SJCRH30 (cell line): ENCODE results near the gene ERBB2. TPM values are rescaled to one million over a fixed set of nuclear protein-coding genes. Genes with fewer than 3 reads are reported as not detected.

Experiments
- DNase-seq, 2 experiments: peaks; one replicate each; pipeline ENCODE4 v3.0.0-alpha.2; 2015 to 2020
- H3K27ac ChIP-seq: fragments of 250-450 bp; sonication (Bioruptor Pico); 2 replicates; pipeline ENCODE4 v1.5.1; 2020; ENCODE audit warnings: mild to moderate bottlenecking, moderate library complexity
- H3K27me3 ChIP-seq: fragments of 250-450 bp; sonication (Bioruptor Pico); 2 replicates; pipeline ENCODE4 v1.5.1; 2020; ENCODE audit warnings: mild to moderate bottlenecking, moderate library complexity
- H3K36me3 ChIP-seq: fragments of 250-450 bp; sonication (Bioruptor Pico); 2 replicates; pipeline ENCODE4 v1.5.1; 2020; ENCODE audit warnings: mild to moderate bottlenecking, moderate library complexity
- H3K4me1 ChIP-seq: fragments of 250-450 bp; sonication (Bioruptor Pico); 2 replicates; pipeline ENCODE4 v1.5.1; 2020; ENCODE audit warnings: mild to moderate bottlenecking, moderate library complexity
- H3K4me3 ChIP-seq: fragments of 250-450 bp; sonication (Bioruptor Pico); 2 replicates; pipeline ENCODE4 v1.5.1; 2020; ENCODE audit warnings: mild to moderate bottlenecking, moderate library complexity
- H3K9me3 ChIP-seq: fragments of 250-450 bp; sonication (Bioruptor Pico); replicated peaks from 2 replicates; pipeline ENCODE4 v1.5.1; 2020; ENCODE audit warnings: mild to moderate bottlenecking, moderate library complexity
- total RNA-seq: library from RNA; depleted of rRNA; stranded (reverse); fragments of >200 nt; shearing (Covaris generic); gene quantifications from 2 replicates; pipeline ENCODE4 v1.2.3, GENCODE V29; 2014; rRNA removed

The ERBB2 gene
- total RNA-seq, result 8.7 and 9.1 TPM in 2 replicates

GRCh38 chr17:39699818-39700147 lies at the start of gene ERBB2:
Gene ERBB2 (plus strand): TSS chr17:39700064. CDS start chr17:39700239, 175 bp downstream.
- peak; percentile 35 to 44 for DNase-seq
- H3K4me3 ChIP-seq, result peak within 1 kb of the TSS; percentile 61
- H3K27me3 ChIP-seq, result no peaks in the 10 kb centered on the region
- no peaks in the 10 kb centered on the region for H3K36me3 ChIP-seq
- peaks cover 4% of the 10 kb centered on the region; the same call in 1 of the 2 replicates for H3K4me1 ChIP-seq
- H3K9me3 ChIP-seq, result no peaks in the 10 kb centered on the region
- no peak within 1 kb of the TSS for H3K27ac ChIP-seq

- no peak for DNase-seq
- Histone ChIP-seq H3K4me1 (peaks cover 13% of the 10 kb centered on the region), H3K9me3 (no peaks in the 10 kb centered on the region), H3K4me3 (no peak overlapping the region), H3K36me3 (no peaks in the 10 kb centered on the region), H3K27ac (no peak overlapping the region), H3K27me3 (no peaks in the 10 kb centered on the region)
Measured at GRCh38 chr17:39650121-39650579, 49.7 kb upstream of the ERBB2 start.

- Histone ChIP-seq H3K27ac (no peak overlapping the region), H3K27me3 (no peaks in the 10 kb centered on the region), H3K9me3 (no peaks in the 10 kb centered on the region), H3K4me3 (no peak overlapping the region), H3K36me3 (no peaks in the 10 kb centered on the region), H3K4me1 (peaks cover 13% of the 10 kb centered on the region)
- DNase-seq, result no peak
Measured at GRCh38 chr17:39651923-39652586, 47.8 kb upstream of the ERBB2 start.

- Histone ChIP-seq H3K36me3 (no peaks in the 10 kb centered on the region), H3K27me3 (no peaks in the 10 kb centered on the region), H3K9me3 (no peaks in the 10 kb centered on the region), H3K4me3 (no peak overlapping the region), H3K27ac (peak overlapping the region; percentile 15; the same call in 1 of the 2 replicates), H3K4me1 (peaks cover 13% of the 10 kb centered on the region)
- DNase-seq, result peak; percentile 64 to 74
Measured at GRCh38 chr17:39652587-39653315, 47.1 kb upstream of the ERBB2 start.

- Histone ChIP-seq H3K9me3 (no peaks in the 10 kb centered on the region), H3K4me3 (no peak overlapping the region), H3K4me1 (peaks cover 13% of the 10 kb centered on the region), H3K27ac (peak overlapping the region; percentile 15; the same call in 1 of the 2 replicates), H3K27me3 (no peaks in the 10 kb centered on the region), H3K36me3 (no peaks in the 10 kb centered on the region)
- DNase-seq, result no peak
Measured at GRCh38 chr17:39653316-39653661, 46.6 kb upstream of the ERBB2 start.

- no peak overlapping the region for H3K27ac ChIP-seq
- no peaks in the 10 kb centered on the region for H3K27me3 ChIP-seq
- no peaks in the 10 kb centered on the region for H3K9me3 ChIP-seq
- H3K4me1 ChIP-seq, result peaks cover 13% of the 10 kb centered on the region
- no peak overlapping the region for H3K4me3 ChIP-seq
- H3K36me3 ChIP-seq, result no peaks in the 10 kb centered on the region
- peak; percentile 69 to 76 for DNase-seq
Measured at GRCh38 chr17:39653662-39654331, 46.1 kb upstream of the ERBB2 start.

- H3K4me3 ChIP-seq, result no peak overlapping the region
- H3K27ac ChIP-seq, result no peak overlapping the region
- no peaks in the 10 kb centered on the region for H3K36me3 ChIP-seq
- H3K4me1 ChIP-seq, result peaks cover 23% of the 10 kb centered on the region
- DNase-seq, result no peak
- H3K27me3 ChIP-seq, result no peaks in the 10 kb centered on the region
- no peaks in the 10 kb centered on the region for H3K9me3 ChIP-seq
Measured at GRCh38 chr17:39655105-39655504, 44.8 kb upstream of the ERBB2 start.

- 0 out of 2 replicates have a peak, but pooled peaks cover 2% of the 10 kb centered on the region for H3K36me3 ChIP-seq
- no peak overlapping the region for H3K4me3 ChIP-seq
- peaks cover 27% of the 10 kb centered on the region for H3K4me1 ChIP-seq
- no peak for DNase-seq
- H3K9me3 ChIP-seq, result no peaks in the 10 kb centered on the region
- H3K27ac ChIP-seq, result no peak overlapping the region
- no peaks in the 10 kb centered on the region for H3K27me3 ChIP-seq
Measured at GRCh38 chr17:39658346-39658745, 41.5 kb upstream of the ERBB2 start.

- 0 out of 2 replicates have a peak, but pooled peaks cover 2% of the 10 kb centered on the region for H3K36me3 ChIP-seq
- peaks cover 27% of the 10 kb centered on the region for H3K4me1 ChIP-seq
- no peak for DNase-seq
Measured at GRCh38 chr17:39658760-39659159, 41.1 kb upstream of the ERBB2 start.

GRCh38 chr17:39659279-39660010 lies 40.4 kb upstream of the ERBB2 start:
- H3K27me3 ChIP-seq, result no peaks in the 10 kb centered on the region
- H3K4me3 ChIP-seq, result no peak overlapping the region
- H3K27ac ChIP-seq, result peak overlapping the region; percentile 34
- H3K4me1 ChIP-seq, result peaks cover 27% of the 10 kb centered on the region
- no peaks in the 10 kb centered on the region for H3K9me3 ChIP-seq
- H3K36me3 ChIP-seq, result 0 out of 2 replicates have a peak, but pooled peaks cover 2% of the 10 kb centered on the region
- peak; percentile 55 to 73 for DNase-seq

More at GRCh38 chr17:39658760-39659159, 41.1 kb upstream of the ERBB2 start:
- H3K9me3 ChIP-seq, result no peaks in the 10 kb centered on the region
- H3K4me3 ChIP-seq, result no peak overlapping the region
- H3K27ac ChIP-seq, result no peak overlapping the region; the same call in 1 of the 2 replicates
- no peaks in the 10 kb centered on the region for H3K27me3 ChIP-seq

- Histone ChIP-seq H3K27me3 (no peaks in the 10 kb centered on the region), H3K4me1 (peaks cover 27% of the 10 kb centered on the region), H3K9me3 (no peaks in the 10 kb centered on the region), H3K4me3 (no peak overlapping the region), H3K36me3 (0 out of 2 replicates have a peak, but pooled peaks cover 2% of the 10 kb centered on the region), H3K27ac (peak overlapping the region; percentile 27; the same call in 1 of the 2 replicates)
- DNase-seq, result no peak
Measured at GRCh38 chr17:39660011-39660360, 39.9 kb upstream of the ERBB2 start.

GRCh38 chr17:39660397-39661385 lies 39.2 kb upstream of the ERBB2 start:
- DNase-seq, result peak; percentile 90 to 93
- peak overlapping the region; percentile 35 for H3K27ac ChIP-seq
- no peak overlapping the region for H3K4me3 ChIP-seq
- peaks cover 34% of the 10 kb centered on the region for H3K4me1 ChIP-seq
- H3K9me3 ChIP-seq, result no peaks in the 10 kb centered on the region
- 0 out of 2 replicates have a peak, but pooled peaks cover 2% of the 10 kb centered on the region for H3K36me3 ChIP-seq
- no peaks in the 10 kb centered on the region for H3K27me3 ChIP-seq

GRCh38 chr17:39661744-39662541 lies 37.9 kb upstream of the ERBB2 start:
- Histone ChIP-seq H3K4me3 (no peak overlapping the region), H3K27ac (peak overlapping the region; percentile 35), H3K9me3 (no peaks in the 10 kb centered on the region), H3K4me1 (peaks cover 46% of the 10 kb centered on the region), H3K36me3 (0 out of 2 replicates have a peak, but pooled peaks cover 2% of the 10 kb centered on the region), H3K27me3 (no peaks in the 10 kb centered on the region)
- no peak for DNase-seq
